Stimulated activated CD4-positive, alpha-beta T cell treated with anti-CD3 and anti-CD28 coated beads, Interleukin-1b, Interleukin-23, amount 100 ng/mL, for 24 hours (primary cell): ENCODE results near the gene PRKN.

ENCODE experiments used
- DNase-seq, 4 experiments: peaks; one replicate each; pipeline ENCODE4 v3.0.0-alpha.2; 2020; ENCODE audit warnings: low read depth in 4 of 4, low spot score in 1 of 4

PRKN gene

DNA sequence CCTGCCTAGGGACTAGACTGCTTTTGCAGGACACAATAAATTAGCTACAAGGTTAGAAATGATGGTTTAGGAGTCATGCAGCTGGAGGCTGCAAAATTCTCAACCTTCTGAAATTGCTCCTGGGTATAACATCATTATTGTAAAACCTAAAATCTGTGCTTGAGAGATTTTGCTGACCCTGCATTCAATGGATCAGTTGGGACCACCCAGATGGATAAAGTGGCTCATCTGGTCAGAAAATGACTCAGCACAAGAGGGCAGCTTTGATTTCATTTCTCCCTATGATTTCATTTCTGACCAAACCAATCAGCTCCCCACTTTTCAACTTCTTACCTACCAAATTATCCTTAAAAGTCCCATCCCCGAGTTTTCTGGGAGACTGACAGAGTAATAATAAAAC, 1086.4 kb downstream of the PRKN start:
- no peak for DNase-seq

DNA sequence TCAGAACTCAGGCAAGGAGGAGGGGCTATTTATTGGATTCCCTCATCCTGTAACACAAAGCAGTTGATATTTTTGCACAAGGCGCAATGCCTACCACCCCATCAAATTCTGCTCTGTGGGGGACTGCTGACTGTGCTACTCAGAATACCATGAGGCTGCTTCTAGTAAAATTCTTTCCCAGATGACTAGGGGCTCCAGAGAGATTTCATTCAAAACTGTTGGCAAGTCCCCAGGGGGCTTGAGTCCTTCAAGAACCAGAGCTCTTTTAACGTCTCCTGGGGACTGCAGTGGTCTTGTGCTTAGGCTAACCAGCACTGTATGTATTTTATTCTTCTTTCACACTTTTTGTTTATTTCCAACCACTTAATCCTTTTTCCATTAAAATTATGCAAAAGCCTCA, 1087.8 kb downstream of the PRKN start:
- DNase-seq, result no peak

GRCh38 chr6:161637658-161638057, 1089.9 kb downstream of the PRKN start:
- no peak for DNase-seq

DNA sequence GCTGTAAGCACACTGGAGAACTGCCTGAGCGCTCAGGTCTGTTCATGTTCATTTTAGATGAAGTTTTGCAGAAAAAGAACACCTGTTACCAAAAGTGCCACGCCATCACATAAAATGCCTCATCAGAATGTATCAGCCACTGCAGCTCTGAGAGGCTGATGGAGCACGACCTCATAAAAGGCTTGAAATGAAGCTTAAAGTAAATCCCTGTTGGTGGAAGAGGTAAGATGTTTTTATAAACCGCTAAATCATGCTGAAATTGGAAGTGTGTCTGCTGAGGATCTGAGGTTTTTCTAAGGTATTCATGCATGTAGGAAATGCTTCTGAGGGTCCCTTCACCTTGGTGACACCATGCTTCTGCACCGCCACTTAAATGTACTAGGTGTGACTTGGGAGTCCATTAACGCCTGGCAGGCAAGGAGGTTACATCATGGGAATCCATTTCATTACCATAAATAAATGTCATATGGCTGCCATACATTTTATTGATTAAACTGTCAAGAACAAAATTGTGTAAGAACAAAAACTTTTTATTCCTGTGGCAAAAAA, 1090.6 kb downstream of the PRKN start:
- no peak for DNase-seq

DNA sequence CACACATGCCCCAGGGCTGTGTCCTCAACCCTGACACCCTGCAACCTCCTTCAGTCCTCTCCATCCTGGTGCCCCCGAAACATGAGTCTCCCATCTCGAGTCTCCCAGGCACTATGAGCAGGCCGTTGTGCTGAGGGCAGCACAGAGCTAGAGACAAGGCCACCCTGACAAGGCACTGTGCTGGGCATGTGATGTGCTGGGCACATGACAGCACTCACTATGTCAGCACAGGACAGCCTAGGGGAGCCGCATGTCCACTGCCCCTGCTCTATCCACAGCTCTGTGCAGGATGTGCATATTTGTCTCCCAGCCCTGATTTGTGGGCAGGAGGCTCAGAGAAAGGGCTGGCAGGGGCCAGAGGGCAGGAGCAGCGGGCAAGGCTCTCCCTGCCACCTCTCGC, 1091.6 kb downstream of the PRKN start:
- DNase-seq, result no peak

DNA sequence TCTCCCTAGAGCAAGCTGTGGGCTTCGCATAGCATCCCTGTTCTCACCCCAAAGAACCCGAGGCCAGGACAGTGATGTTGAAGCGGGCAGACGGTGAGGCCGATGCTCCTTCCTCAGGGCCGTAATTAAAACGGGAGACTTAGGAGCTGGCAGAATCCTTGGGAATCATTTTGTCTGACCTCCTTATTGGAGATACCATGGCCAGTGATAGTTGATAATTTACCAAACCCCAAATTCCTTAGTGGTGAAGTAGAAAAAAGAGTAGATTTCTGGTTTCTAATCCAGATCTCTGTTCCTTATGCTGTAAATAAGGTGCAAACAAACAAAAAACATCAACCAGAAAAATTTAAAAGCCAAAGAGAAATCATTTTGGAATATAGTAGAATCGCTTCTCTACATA, 1092.7 kb downstream of the PRKN start:
- DNase-seq, result no peak

GRCh38 chr6:161631676-161632194, 1095.8 kb downstream of the PRKN start:
- no peak for DNase-seq

DNA sequence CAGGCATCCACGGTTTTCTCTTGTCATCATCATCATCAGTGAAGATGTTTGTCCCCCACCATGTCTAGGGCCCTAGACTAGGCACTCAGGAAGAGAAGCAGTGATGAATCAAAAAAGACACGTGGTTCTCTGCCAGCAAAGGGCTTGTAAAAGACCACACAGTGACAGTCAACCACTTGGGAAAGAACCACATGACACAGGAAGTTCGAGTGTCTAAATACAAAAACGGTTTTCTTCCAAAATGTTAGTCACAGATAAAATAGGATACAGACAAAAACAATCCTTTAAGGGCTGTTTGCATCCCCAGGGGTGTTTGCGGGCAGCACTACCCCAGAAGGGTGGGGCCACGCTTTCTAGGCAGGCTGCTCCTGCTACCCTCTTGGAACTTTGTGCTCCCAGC, 1096.9 kb downstream of the PRKN start:
- DNase-seq, result no peak

GRCh38 chr6:161626132-161626676, 1101.4 kb downstream of the PRKN start:
- DNase-seq, result no peak

- no peak for DNase-seq
These were observed 1103.5 kb downstream of the PRKN start for GRCh38 chr6:161624111-161624510.

DNA sequence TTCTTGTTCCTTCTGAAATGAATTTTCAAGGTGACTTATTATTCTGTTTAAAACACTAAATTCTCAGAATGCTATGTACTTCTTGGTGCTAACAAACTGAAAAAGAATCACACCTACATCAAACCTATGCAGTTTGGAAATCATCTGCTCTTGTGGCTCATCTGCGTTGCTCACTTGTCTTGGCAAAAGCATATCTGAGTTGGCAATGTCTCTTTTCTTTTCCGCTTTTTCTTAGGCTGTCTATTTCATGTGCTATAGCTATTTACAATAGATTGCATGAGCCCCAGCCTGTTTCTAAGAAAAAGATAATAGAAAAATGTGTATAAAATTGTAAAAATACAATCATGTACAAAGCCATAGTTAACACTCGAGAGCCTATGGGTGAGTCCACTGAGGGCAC, 1104.8 kb downstream of the PRKN start:
- no peak for DNase-seq

- DNase-seq, result no peak
These were observed 1108.6 kb downstream of the PRKN start for GRCh38 chr6:161618831-161619454.

GRCh38 chr6:161613711-161614110, 1113.9 kb downstream of the PRKN start:
- DNase-seq, result no peak

DNA sequence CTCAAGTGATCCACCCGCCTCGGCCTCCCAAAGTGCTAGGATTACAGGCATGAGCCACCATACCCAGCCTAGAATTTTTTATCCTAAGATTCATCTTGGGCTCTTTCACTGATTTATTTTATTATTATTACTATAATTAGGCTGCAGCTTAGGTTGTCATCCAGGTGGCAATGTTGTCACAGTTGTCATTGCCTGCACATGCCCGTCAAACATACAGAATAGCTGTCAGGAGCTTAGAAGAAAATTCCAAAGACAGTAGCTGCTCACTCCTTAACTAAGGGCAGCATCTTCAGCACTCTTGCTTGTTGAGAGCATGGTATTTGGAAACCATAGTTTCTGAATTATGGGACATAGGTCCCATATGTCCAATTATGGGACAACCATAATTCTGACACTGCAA, 1118.8 kb downstream of the PRKN start:
- DNase-seq, result no peak

DNA sequence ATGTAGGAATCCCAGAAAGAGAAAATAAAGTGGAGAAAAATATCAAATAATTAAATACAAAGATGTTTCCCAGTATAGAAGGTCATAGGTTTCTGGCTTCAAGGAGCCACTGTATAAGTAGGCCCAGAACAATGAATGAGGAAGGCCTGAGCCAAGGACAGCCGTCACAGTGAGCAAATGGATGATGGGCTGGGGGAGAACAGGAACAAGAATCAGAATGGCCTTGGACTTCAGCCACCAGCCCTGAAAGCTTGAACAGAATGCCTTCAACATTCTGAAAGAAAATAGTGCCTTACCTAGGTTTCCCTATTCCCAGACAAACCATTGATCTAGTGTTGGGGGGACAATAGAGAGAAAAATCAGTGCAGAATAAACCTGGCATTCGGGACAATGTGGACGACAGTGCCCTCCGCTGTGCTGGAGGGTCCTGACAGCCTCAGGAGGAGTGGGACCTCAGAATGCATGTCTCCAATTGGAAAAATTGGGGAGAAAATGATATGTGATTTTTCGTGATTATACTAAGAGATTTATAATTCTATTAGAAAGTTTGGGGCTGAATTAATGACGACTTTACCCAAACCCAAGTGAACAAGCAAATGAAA, 1119.8 kb downstream of the PRKN start:
- no peak for DNase-seq

- DNase-seq, result no peak
These were observed 1125.2 kb downstream of the PRKN start for GRCh38 chr6:161602359-161602758.

DNA sequence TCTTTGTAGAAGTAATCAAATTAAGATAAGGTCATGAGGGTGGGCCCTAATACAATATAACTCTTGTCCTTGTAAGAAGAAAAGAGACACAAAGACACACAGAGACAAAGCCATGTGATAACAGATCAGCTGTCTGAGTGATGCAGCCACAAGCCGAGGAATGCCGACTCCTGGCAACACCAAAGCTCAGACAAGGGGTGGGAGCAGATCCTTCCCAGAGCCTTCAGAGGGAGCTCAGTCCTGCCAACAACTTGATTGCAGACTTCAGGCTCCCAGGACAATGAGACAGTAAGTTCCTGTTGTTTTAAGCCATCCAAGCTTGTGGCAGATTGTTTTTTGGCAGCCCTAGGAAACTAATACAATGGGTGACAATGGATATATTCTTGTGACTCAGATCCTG, 1128.7 kb downstream of the PRKN start:
- DNase-seq, result no peak

DNA sequence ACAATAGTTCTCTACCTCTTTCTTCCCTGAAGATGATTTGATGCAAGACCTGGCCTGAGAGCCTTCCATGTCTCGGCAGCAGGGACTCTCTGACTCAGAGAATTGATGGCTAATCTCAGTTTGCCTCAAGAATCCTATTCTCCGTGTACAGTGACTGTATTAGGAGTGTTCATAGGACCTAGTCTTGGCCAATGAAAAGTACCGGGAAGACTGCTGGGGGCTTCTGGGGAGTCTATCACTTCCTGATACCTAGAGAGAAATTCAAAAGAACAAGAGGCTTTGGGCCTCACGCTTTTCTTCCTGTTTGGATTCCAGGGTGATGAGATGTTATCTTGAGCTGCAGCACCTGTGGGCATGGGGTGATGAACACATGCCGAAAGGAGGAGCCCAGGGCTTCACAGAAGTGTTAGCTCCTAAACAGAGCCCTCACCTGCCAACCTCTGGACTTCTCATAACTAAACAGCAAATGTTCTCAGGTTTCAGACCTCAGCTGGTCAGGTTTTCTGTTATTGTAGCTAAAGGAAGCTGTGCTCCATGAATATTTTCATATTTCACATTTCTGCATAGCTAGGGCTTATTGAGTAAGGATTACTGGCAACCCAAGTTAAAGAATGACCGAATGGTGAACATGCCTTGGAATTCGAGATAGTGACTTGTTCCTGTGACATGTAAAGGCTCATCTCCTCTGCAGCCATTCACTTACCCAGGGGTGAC, 1130.6 kb downstream of the PRKN start:
- DNase-seq, result no peak

- DNase-seq, result no peak
These were observed 1133.2 kb downstream of the PRKN start for GRCh38 chr6:161594412-161594811.

DNA sequence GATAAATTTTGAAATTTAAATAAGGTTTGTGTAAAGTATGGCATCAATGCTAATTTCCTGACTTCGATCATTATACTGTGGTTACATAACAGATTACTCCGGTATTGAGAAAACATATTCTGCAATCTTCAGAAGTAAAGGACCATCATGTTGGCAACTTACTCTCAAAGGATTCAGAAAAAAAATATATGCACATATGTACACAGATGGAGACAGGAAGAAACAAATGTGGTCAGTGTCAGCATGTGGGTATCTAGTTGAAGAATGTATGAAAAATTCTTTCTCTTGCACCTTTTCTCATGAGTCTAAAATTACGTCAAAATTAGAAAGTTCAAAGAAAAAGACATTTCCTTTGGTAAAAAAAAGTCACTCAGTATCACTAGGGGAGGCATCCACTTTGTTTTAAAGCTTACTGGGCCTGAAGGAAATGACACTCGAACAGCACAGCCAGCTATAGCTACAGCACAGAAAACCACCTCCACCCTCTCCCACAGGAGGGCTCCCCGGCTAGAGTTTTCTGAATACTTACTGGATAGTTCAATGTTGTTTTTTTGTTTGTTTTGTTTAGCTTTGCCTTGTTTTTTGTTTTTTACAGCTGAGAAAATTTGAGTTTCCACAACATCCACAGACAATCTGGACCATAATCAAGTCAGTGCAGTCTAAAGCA, 1136.5 kb downstream of the PRKN start:
- no peak for DNase-seq

DNA sequence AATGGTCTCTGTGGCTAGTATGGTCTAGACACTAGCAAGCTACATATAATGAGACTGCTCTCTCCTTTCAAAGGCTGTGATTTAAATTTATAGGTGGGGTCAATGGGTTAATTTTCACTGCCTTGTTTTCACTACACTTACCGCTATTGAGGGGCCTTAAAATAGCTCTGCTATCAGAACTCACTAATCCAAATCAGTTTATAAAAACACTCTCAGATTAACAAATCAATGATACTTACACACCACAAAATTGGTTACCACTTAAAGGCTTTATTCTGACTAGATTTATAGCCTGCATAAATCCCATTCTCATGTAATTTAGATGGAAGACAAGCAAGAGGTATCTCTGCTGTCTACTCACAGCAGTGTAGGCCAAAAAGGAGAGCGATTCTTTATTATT, 1140.7 kb downstream of the PRKN start:
- DNase-seq, result no peak
